H9 (cell line): ENCODE data around the gene SNTG2. TPM values are rescaled to one million over a fixed set of nuclear protein-coding genes. Genes with fewer than 3 reads are reported as not detected.

Experiments used
- DNase-seq: peaks from one replicate; pipeline ENCODE4 v3.0.0-alpha.2; 2017
- H2AFZ ChIP-seq: one replicate; pipeline ENCODE4 v1.6.1; 2013; ENCODE audit warnings: mild to moderate bottlenecking, low read length, control low read depth, moderate library complexity
- H2AK5ac ChIP-seq: 2 replicates; pipeline ENCODE4 v1.6.1; 2013; ENCODE audit warnings: low read length, control low read depth, mixed read lengths; ENCODE audit not compliant: insufficient read length
- H2BK120ac ChIP-seq: one replicate; pipeline ENCODE4 v1.6.1; 2013; ENCODE audit warnings: low read depth, mild to moderate bottlenecking, low read length, control low read depth, inconsistent platforms; ENCODE audit not compliant: poor library complexity, severe bottlenecking
- H2BK12ac ChIP-seq: 2 replicates; pipeline ENCODE4 v1.6.1; 2013; ENCODE audit warnings: low read length, control low read depth, mixed read lengths, low read depth; ENCODE audit not compliant: insufficient read length
- H2BK15ac ChIP-seq: 2 replicates; pipeline ENCODE4 v1.6.1; 2013; ENCODE audit warnings: low read depth, low read length, control low read depth
- H2BK20ac ChIP-seq: one replicate; pipeline ENCODE4 v1.6.1; 2013; ENCODE audit warnings: low read depth, mild to moderate bottlenecking, low read length, control low read depth, inconsistent platforms; ENCODE audit not compliant: poor library complexity, severe bottlenecking
- H2BK5ac ChIP-seq: 2 replicates; pipeline ENCODE4 v1.6.1; 2013; ENCODE audit warnings: low read length, control low read depth, mixed read lengths; ENCODE audit not compliant: insufficient read length
- H3K14ac ChIP-seq: 2 replicates; pipeline ENCODE4 v1.6.1; 2013; ENCODE audit warnings: low read length, control low read depth; ENCODE audit not compliant: insufficient read depth
- H3K18ac ChIP-seq: 2 replicates; pipeline ENCODE4 v1.6.1; 2013; ENCODE audit warnings: low read depth, mild to moderate bottlenecking, mixed read lengths, low read length, control low read depth; ENCODE audit not compliant: insufficient read length
- H3K23ac ChIP-seq: 2 replicates; pipeline ENCODE4 v1.6.1; 2013; ENCODE audit warnings: low read length, control low read depth, mixed read lengths, low read depth; ENCODE audit not compliant: insufficient read length
- H3K23me2 ChIP-seq: 2 replicates; pipeline ENCODE4 v1.6.1; 2013; ENCODE audit warnings: low read depth, mild to moderate bottlenecking, mixed read lengths, low read length, control low read depth; ENCODE audit not compliant: insufficient read length, poor library complexity, severe bottlenecking
- H3K27ac ChIP-seq: 2 replicates; pipeline ENCODE4 v1.5.1; 2013; ENCODE audit warnings: low read length, control low read depth, mixed read lengths, low read depth; ENCODE audit not compliant: insufficient read length
- H3K27me3 ChIP-seq: 2 replicates; pipeline ENCODE4 v1.6.1; 2013; ENCODE audit warnings: low read length, control low read depth, inconsistent platforms; ENCODE audit not compliant: insufficient read depth
- H3K4ac ChIP-seq: 2 replicates; pipeline ENCODE4 v1.6.1; 2013; ENCODE audit warnings: low read depth, mild to moderate bottlenecking, control low read depth, inconsistent platforms, low read length, moderate library complexity
- H3K4me1 ChIP-seq: 2 replicates; pipeline ENCODE4 v1.6.1; 2013; ENCODE audit warnings: low read length, control low read depth, inconsistent platforms; ENCODE audit not compliant: insufficient read depth
- H3K4me2 ChIP-seq: 2 replicates; pipeline ENCODE4 v1.6.1; 2013; ENCODE audit warnings: low read length, control low read depth, mixed read lengths; ENCODE audit not compliant: insufficient read length, insufficient read depth
- H3K56ac ChIP-seq: 2 replicates; pipeline ENCODE4 v1.6.1; 2013; ENCODE audit warnings: low read depth, mild to moderate bottlenecking, mixed read lengths, low read length, control low read depth; ENCODE audit not compliant: insufficient read length
- H3K79me1 ChIP-seq: 2 replicates; pipeline ENCODE4 v1.6.1; 2013; ENCODE audit warnings: low read depth, mild to moderate bottlenecking, moderate library complexity, low read length, control low read depth, inconsistent platforms; ENCODE audit not compliant: insufficient read depth, poor library complexity, severe bottlenecking
- H3K79me2 ChIP-seq: 2 replicates; pipeline ENCODE4 v1.6.1; 2013; ENCODE audit warnings: low read length, control low read depth, inconsistent platforms; ENCODE audit not compliant: insufficient read depth
- H3K9ac ChIP-seq: 2 replicates; pipeline ENCODE4 v1.6.1; 2013; ENCODE audit warnings: low read length, control low read depth, mixed read lengths; ENCODE audit not compliant: insufficient read length; ENCODE audit errors: extremely low read depth
- H3K9me3 ChIP-seq: one replicate; pipeline ENCODE4 v1.6.1; 2013; ENCODE audit warnings: low read depth, low read length, inconsistent platforms; ENCODE audit not compliant: control insufficient read depth
- H3T11ph ChIP-seq: one replicate; pipeline ENCODE4 v1.6.1; 2013; ENCODE audit warnings: mild to moderate bottlenecking, low read length, control low read depth, inconsistent platforms
- H4K20me1 ChIP-seq: one replicate; pipeline ENCODE4 v1.6.1; 2013; ENCODE audit not compliant: control insufficient read depth, insufficient read length, insufficient read depth
- H4K5ac ChIP-seq: 2 replicates; pipeline ENCODE4 v1.6.1; 2013; ENCODE audit warnings: low read depth, mild to moderate bottlenecking, mixed read lengths, low read length, control low read depth; ENCODE audit not compliant: insufficient read length
- H4K8ac ChIP-seq: replicated peaks from 2 replicates; pipeline ENCODE4 v1.6.1; 2013; ENCODE audit warnings: low read length, control low read depth, mixed read lengths, low read depth; ENCODE audit not compliant: insufficient read length
- H4K91ac ChIP-seq: 2 replicates; pipeline ENCODE4 v1.6.1; 2013; ENCODE audit warnings: low read depth, mild to moderate bottlenecking, moderate library complexity, mixed read lengths, low read length, control low read depth; ENCODE audit not compliant: insufficient read length
- H3K27ac Mint-ChIP-seq, 3 experiments: 2 replicates in 2 of 3; 3 replicates in 1 of 3; pipeline ENCODE4 v1.8.0; 2020 to 2021; ENCODE audit warnings: mixed read lengths in 3 of 3, mild to moderate bottlenecking in 1 of 3, moderate library complexity in 1 of 3
- H3K27me3 Mint-ChIP-seq: 2 replicates; pipeline ENCODE4 v1.8.0; 2021; ENCODE audit warnings: low read depth, mild to moderate bottlenecking, moderate library complexity, mixed read lengths
- H3K36me3 Mint-ChIP-seq, 3 experiments: 2 replicates in 2 of 3; 3 replicates in 1 of 3; pipeline ENCODE4 v1.8.0; 2020 to 2021; ENCODE audit warnings: low read depth in 3 of 3, mixed read lengths in 3 of 3; ENCODE audit not compliant: insufficient read depth in 1 of 3
- H3K4me1 Mint-ChIP-seq, 2 experiments: 2 replicates each; pipeline ENCODE4 v1.8.0; 2020; ENCODE audit warnings: mixed read lengths in 2 of 2
- H3K4me3 Mint-ChIP-seq, 2 experiments: 2 replicates in 1 of 2; 3 replicates in 1 of 2; pipeline ENCODE4 v1.8.0; 2020 to 2021; ENCODE audit warnings: mild to moderate bottlenecking in 2 of 2, mixed read lengths in 2 of 2, moderate library complexity in 1 of 2
- H3K9me3 Mint-ChIP-seq, 2 experiments: 2 replicates in 1 of 2; 3 replicates in 1 of 2; pipeline ENCODE4 v1.8.0; 2020; ENCODE audit warnings: mild to moderate bottlenecking in 2 of 2, mixed read lengths in 2 of 2, moderate library complexity in 1 of 2
- WGBS: extraction: QIAGEN DNeasy Blood & Tissue Kit; methylation state at CpG from one replicate; pipeline ENCODE4 v1.1.7; 2013; ENCODE audit warnings: missing lambda C conversion rate, low lambda C conversion rate, mixed read lengths; ENCODE audit not compliant: insufficient read length; ENCODE audit errors: extremely low coverage; 5-methylcytosine and 5-hydroxymethylcytosine counted together
- total RNA-seq: library from RNA; stranded (reverse); gene quantifications from 2 replicates; pipeline ENCODE4 v1.2.1, GENCODE V29; 2021
- TF ChIP-seq, protein P1 (sequence below): fragments of 200-600 bp; sonication (generic); conservative IDR thresholded peaks from 3 replicates; pipeline ENCODE4 v1.8.0; 2021; ENCODE audit warnings: antibody characterized with exemption, mild to moderate bottlenecking

The SNTG2 gene
- total RNA-seq, 1 experiment from 2014 or later: 13.2 TPM

DNA sequence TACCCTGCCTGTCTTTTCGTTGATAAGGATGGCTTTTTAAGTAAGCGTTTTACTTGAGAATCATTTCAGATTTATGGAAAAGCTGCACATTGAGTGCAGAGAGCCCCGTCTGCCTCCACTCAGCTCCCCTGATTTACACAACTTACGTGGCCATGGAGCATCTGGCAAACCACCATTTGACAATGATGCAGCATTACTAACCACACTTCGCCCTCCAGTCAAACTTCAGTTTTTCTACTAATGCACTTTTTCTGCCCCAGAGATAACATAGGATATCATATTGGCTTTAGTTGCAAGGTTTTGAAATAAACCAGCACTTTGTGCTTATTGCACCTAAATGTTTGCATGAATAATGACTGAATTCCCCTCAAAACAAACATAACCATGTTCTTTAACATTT lies 297.5 kb downstream of the SNTG2 start:
- H3K4me1 Mint-ChIP-seq: peaks cover 0 to 2% of the 10 kb centered on the region in 2 experiments; a peak in 1 of 4 replicates
- no peak overlapping the region for H3K4me3 Mint-ChIP-seq
- H3K79me2 ChIP-seq: no peaks in the 10 kb centered on the region
- H3K14ac ChIP-seq: no peak overlapping the region
- no peaks in the 10 kb centered on the region for H3K27me3 ChIP-seq
- H3K23me2 ChIP-seq: no peaks in the 10 kb centered on the region
- H2AFZ ChIP-seq: no peak overlapping the region
- no peak overlapping the region for H2BK15ac ChIP-seq
- H3K56ac ChIP-seq: no peak overlapping the region
- H3K9me3 ChIP-seq: no peaks in the 10 kb centered on the region
- no peak overlapping the region for H2AK5ac ChIP-seq
- no peak overlapping the region for H3T11ph ChIP-seq
- H3K9me3 Mint-ChIP-seq: no peaks in the 10 kb centered on the region; a peak in 1 of 5 replicates
- H2BK120ac ChIP-seq: no peak overlapping the region
- no peak for DNase-seq
- H2BK20ac ChIP-seq: no peak overlapping the region
- WGBS: no CpG with 5 or more reads among the region's 5 CpGs
- no peak overlapping the region for H4K8ac ChIP-seq
- H3K27ac Mint-ChIP-seq: no peak overlapping the region
- no peak overlapping the region for H2BK5ac ChIP-seq
- H3K4ac ChIP-seq: no peak overlapping the region
- H3K9ac ChIP-seq: no peak overlapping the region
- no peak overlapping the region for H3K27ac ChIP-seq
- no peak overlapping the region for H4K5ac ChIP-seq
- H3K36me3 Mint-ChIP-seq: peaks cover 0 to 1% (median 0%) of the 10 kb centered on the region in 3 experiments; a peak in 2 of 7 replicates
- no peaks in the 10 kb centered on the region for H3K4me1 ChIP-seq
- no peak overlapping the region for H2BK12ac ChIP-seq
- H3K27me3 Mint-ChIP-seq: peaks cover 1% of the 10 kb centered on the region
- H4K91ac ChIP-seq: no peak overlapping the region
- H3K18ac ChIP-seq: no peak overlapping the region
- no peak overlapping the region for H3K23ac ChIP-seq
- H3K79me1 ChIP-seq: no peaks in the 10 kb centered on the region
- TF ChIP-seq, protein P1, sequence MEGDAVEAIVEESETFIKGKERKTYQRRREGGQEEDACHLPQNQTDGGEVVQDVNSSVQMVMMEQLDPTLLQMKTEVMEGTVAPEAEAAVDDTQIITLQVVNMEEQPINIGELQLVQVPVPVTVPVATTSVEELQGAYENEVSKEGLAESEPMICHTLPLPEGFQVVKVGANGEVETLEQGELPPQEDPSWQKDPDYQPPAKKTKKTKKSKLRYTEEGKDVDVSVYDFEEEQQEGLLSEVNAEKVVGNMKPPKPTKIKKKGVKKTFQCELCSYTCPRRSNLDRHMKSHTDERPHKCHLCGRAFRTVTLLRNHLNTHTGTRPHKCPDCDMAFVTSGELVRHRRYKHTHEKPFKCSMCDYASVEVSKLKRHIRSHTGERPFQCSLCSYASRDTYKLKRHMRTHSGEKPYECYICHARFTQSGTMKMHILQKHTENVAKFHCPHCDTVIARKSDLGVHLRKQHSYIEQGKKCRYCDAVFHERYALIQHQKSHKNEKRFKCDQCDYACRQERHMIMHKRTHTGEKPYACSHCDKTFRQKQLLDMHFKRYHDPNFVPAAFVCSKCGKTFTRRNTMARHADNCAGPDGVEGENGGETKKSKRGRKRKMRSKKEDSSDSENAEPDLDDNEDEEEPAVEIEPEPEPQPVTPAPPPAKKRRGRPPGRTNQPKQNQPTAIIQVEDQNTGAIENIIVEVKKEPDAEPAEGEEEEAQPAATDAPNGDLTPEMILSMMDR: no peak
- no peak overlapping the region for H3K4me2 ChIP-seq
- H4K20me1 ChIP-seq: no peaks in the 10 kb centered on the region
